Stimulated activated CD8-positive, alpha-beta memory T cell treated with anti-CD3 and anti-CD28 coated beads, Interleukin-4, amount 100 ng/mL, for 1 hour (primary cell): Measurements from ENCODE around the gene TEX22.
"Not testable (repeated sequence)": the region's sequence is repeated elsewhere in the genome, so short reads cannot be mapped to it uniquely, and the experiment has no call there.

Experiments used
- DNase-seq, 2 donors: peaks; one replicate each; pipeline ENCODE4 v3.0.0-alpha.2; 2020; ENCODE audit warnings: low read depth in 2 of 2, low spot score in 1 of 2

The TEX22 gene

DNA sequence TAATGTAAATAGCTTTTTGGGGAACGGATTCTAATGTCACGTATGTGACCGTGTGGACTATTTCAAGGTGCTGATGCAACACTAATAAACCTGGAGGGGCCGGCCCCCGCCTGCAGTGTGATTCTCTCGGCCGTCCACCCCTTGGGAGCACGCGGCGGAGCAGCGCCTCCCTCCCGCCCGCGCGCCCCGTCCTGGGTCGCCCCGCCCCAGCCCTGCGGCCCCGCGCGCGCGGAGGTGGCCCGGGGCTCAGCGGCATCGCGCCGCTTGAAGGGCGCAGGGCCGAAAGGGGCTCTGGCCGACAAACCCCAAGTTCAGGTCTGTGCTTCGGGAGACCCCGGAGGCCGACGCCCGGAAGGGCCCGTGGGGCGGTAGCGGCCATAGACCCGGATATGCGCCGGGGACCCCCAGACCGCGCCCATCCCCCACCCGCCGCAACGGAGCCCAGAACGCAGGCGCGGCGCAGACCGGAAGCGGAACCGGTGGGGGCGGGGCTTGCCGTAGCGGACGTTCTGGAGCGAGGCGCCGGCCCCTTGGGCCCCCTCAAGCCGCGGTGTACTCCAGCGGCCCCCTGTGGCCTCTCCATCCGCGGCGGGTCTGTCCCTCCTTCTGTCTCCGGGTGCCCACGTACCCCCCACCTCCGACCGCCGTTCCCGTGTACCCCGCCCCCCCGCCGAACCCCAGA is at the start of gene TEX22:
Gene TEX22, plus strand, starts transcription at position 495 of the 682 bp plus-strand sequence. CDS start 803 bp downstream, outside the sequence.
- peak; percentile 87 to 92 for DNase-seq

GRCh38 chr14:105348945-105349699 is 49.2 kb upstream of the TEX22 start:
- no peak for DNase-seq

- DNase-seq, result no peak
Measured at GRCh38 chr14:105349992-105350391, 48.3 kb upstream of the TEX22 start.

DNA sequence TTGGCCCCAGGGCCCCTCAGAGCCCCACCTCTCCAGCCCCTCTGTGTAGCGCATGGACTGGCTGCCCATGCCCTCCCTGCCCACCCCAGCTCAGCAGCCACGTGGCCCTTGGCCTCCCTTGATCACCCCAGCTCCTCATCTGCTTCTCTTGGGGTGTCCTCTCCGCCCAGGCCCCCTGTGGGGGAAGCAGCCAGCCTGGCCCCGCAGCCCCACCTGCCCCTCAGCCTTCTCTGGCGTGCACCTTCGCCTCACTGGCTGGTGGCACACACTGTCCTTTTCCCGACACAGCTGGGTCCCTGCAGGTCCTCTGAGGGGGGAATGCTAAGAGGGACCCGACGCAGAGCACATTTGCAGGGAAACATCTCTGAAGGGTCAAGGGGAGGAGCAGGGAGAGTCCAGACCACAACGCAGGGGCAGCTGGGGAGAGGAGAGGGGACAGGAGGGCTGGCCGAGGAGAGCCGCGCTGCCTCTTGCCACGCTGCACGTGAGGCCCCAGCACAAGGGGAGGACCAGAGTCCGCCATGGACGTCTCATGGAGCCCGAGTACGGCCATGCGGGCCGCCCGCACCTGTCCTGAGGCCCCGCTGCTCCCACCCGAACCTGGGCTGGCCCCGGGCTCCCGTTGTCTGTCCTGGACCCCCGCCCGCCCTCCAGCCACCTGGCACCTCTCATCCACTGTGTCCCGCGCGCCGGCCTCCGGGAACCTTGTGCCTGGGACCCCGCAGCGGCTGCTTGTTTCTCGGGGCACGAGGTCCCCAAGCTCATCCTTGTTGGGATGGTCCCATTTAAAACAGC is 47.7 kb upstream of the TEX22 start:
- no peak for DNase-seq

- DNase-seq, result no peak
Measured at GRCh38 chr14:105351410-105351809, 46.9 kb upstream of the TEX22 start.

DNA sequence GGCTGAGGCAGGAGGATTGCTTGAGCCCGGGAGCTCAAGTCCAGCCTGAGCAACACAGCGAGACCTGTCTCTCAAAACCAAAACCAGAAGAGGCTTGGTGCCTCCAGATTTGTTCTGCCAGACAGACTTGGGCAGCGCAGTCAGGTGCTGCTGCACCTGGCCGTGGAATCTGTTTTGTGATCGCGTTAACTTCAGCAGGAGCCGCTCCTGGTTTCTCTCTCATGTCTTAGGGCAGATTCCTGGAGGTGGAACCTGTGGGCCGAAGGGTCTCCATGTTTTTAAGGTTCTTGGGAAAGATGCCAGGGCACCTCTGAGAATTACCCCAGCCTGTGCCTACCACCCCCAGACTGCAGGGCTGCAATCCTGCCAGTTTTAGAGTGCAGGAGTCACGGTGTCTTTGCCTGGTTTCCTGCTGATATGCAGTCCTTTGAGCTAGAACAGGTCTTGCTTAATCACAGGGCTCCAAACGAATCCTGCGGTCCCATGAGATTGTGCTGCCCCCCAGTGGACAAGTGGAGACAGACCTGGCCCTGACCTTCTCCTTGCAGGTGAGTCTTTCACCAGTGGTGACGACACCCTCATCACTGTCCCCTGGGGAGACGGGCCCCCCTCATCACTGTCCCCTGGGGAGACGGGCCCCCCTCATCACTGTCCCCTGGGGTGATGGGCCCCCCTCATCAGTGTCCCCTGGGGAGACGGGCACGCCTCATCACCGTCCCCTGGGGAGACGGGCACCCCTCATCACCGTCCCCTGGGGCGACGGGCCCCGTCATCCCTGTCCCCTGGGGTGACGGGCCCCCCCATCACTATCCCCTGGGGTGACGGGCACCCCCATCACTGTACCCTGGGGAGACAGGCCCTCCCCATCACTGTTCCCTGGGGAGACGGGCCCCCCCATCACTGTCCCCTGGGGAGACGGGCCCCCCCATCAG is 46.2 kb upstream of the TEX22 start:
- peak; percentile 78 to 79 for DNase-seq

DNA sequence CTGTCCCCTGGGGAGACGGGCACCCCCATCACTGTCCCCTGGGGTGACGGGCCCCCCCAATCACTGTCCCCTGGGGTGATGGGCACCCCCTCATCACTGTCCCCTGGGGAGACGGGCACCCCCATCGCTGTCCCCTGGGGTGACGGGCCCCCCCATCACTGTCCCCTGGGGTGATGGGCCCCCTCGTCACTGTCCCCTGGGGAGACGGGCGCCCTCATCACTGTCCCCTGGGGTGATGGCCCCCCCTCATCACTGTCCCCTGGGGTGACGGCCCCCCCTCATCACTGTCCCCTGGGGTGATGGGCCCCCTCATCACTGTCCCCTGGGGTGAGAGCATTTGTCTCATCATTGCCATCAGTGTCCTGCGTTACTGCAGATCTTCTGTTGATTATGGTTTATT is 45.2 kb upstream of the TEX22 start:
- no peak for DNase-seq

DNA sequence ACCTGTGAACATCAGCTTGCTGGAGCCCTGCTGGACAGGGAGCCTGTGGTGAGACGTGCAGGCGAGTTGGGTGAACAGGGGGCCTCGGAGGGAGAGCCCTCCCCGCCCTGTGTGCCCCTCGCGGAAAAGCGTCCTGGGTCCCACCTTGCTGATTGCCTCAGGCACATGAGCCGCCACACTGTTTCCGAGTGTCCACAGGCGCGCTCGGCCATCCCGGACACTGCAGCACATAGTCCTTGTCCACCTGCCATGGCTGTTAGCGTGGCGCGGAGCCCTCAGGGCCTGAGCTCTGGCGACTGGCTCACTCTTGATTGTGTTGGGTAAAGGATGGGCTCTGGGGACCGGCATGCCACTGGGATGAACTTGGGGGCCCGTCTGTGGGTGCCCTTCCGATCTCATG is 43.8 kb upstream of the TEX22 start:
- DNase-seq, result no peak

GRCh38 chr14:105355049-105355575 is 43.2 kb upstream of the TEX22 start:
- DNase-seq, result no peak

DNA sequence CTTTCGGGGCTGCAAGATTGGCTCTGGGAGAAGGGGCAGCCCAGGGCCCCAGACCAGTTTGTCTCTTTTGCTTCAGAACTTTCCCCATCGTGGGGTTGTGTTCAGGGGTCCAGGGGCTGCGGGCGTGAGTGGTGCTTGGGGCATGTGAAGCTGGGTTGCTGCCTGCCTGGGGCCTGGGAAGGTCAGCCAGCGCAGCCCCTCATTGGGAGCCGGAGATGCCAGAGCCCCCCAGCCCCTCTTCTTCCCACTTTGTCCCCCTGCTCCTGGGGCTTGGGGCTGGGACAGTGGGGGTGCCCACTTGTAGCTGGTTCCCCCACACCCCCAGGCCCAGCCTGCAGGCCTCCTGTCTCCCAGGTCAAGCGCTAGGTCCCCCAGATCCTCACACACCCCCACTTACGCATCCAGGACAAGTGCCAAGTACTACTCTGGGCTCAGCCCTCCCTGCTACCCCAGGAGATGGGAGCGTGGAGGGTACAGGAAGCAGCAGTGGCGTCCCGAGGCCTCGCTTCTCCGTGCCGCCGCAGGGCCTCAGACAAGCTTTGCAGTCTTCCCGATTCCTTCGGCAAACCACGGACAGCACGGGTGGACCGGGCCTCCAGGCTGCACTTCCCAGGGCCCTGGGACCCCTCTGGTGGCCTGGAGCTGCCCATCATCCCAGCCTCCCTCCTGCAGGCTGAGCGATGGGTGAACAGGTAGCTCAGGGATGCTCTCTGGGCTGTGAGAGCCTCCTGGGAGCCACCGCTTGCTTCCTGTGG is 42.3 kb upstream of the TEX22 start:
- DNase-seq, result no peak

GRCh38 chr14:105356927-105357326 is 41.4 kb upstream of the TEX22 start:
- DNase-seq, result no peak

DNA sequence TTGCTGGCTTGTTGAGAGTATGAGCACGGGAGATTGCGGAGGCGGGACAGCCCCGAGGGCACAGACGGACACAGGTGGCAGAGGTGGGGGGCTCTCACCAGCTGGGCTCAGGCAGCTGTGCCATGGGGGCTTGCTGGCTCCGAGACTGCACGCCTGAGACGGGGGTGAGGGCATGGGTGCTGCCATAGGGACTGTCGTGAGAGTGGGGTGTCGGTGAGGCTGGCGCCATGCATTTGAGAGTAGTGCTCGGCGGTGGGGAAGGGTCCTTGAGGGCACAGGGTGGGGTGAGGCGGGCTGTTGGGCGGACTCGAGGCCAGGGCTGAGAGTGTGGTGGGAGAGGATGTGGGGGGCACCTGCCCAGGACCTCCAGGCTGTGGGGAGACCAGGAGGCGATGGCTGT is 40.7 kb upstream of the TEX22 start:
- no peak for DNase-seq

DNA sequence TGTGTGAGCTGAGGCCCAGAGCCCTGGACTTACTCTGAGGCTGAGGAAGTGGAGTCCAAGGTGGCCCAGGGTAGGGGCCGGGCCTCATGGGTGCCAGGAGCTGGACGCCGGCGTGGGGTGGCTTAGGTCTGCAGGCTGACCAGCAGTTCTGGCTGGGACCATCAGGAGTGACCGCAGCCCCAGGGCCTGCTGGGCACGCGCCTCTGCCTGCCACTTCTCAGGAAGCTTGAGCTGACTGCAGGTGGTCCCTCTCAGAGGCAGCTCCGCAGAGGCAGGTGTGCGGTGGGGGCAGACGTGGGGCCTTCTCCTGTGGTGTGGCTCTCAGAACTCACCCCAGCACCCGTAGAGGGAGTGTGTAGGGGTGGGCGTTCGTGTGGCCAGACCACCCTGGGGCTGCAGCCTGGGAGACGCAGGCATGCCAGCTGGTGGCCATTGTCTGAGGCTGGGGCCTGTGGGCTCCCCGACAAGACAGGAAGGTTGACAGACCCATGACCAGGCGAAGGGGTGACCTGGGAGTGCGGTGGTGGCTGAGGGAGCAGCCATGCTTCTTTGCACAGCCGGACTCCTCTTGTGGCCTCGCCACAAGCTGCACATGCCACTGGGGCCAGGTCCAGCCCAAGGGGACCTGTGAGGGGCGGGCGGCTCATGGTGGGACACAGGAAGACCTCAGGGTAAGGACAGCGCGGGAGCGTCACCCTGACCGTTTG is 40.0 kb upstream of the TEX22 start:
- no peak for DNase-seq

- DNase-seq, result no peak
Measured at GRCh38 chr14:105358943-105359342, 39.4 kb upstream of the TEX22 start.

GRCh38 chr14:105361412-105361811 is 36.9 kb upstream of the TEX22 start:
- DNase-seq, result not testable (repeated sequence)

GRCh38 chr14:105363847-105364708 is 34.3 kb upstream of the TEX22 start:
- DNase-seq, result peak in 1 of 2 donors; percentile 14

DNA sequence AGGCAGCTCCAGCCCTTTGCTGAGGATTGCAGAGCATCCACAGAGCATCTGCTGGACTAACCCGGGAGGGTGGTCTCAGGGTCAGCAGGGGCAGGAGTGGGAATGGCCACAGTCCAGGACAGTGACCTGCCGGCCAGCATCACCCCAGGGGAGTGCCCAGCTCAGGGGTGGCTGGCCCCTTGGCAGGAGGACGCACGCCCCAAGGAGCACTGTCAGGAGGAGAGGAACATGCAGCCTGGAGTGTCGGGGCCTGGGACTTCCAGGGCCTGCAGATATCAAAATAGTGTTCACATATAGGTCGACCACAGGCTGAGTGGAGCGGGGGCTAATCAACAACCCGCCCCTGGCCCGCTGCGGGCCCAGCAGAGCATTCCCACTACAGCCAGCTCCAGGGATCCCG is 33.2 kb upstream of the TEX22 start:
- no peak for DNase-seq

GRCh38 chr14:105365681-105366080 is 32.7 kb upstream of the TEX22 start:
- DNase-seq, result no peak
